GM12878 (cell line): ENCODE measurements around the gene COL17A1.

ENCODE experiments used
- CTCF ChIP-seq, 3 experiments: IDR thresholded peaks in 2 of 3; conservative IDR thresholded peaks in 1 of 3; 2 replicates each; pipeline ENCODE4 v1.5.1; 2011; ENCODE audit warnings: low read depth in 3 of 3, low read length in 3 of 3, mild to moderate bottlenecking in 3 of 3, control low read depth in 2 of 3, moderate library complexity in 2 of 3, inconsistent platforms in 1 of 3, mixed read lengths in 1 of 3; ENCODE audit not compliant: control insufficient read depth in 2 of 3, insufficient read depth in 1 of 3; ENCODE audit errors: extremely low read depth in 1 of 3
- RAD51 ChIP-seq: fragments of 450-650 bp; IDR thresholded peaks from 2 replicates; pipeline ENCODE4 v1.6.1; 2016; ENCODE audit warnings: moderate library complexity, mild to moderate bottlenecking, inconsistent platforms
- ZNF207 ChIP-seq: fragments of 450-650 bp; IDR thresholded peaks from 2 replicates; pipeline ENCODE4 v1.6.1; 2014; ENCODE audit warnings: antibody characterized with exemption, mild to moderate bottlenecking, borderline replicate concordance

DNA sequence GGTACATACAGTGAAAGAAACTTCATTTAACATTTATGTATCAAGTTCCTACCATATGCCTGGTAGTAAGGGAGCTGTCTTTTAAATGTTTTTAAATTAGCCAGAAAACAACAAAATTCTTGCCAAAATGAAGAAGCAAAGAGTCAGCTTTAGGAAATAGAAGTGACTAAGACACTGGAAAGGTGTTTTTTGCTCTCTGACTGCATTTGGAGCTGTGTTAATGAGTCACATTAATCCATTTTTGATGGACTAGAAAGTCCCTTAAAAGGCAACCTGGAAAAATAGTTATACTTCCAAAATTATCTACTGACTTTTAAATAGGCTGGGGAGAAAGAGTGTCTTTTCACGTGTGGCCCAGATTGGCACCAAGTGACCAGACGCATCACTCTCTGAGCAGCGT, 3.9 kb upstream of the COL17A1 start:
- no peak for TF ChIP-seq RAD51
- TF ChIP-seq CTCF (IDR thresholded peaks at IDR 0.05 in 2 of 3, conservative IDR thresholded peaks at IDR 0.05 in 1 of 3; ENCODE audit: control insufficient read depth in 2 of 3, extremely low read depth in 1 of 3, insufficient read depth in 1 of 3, low read depth in 3 of 3, low read length in 3 of 3): no peak
- no peak for TF ChIP-seq ZNF207
